GM19035 (cell line): Measurements from ENCODE around the gene TDRD9.
"Not testable (repeated sequence)": the region's sequence is repeated elsewhere in the genome, so short reads cannot be mapped to it uniquely, and the experiment has no call there.

Experiments used
- ATAC-seq: cut with Tn5 transposase; IDR thresholded peaks from one replicate; pipeline ENCODE4 v1.9.1; 2021; ENCODE audit not compliant: unreplicated experiment

TDRD9 gene

DNA sequence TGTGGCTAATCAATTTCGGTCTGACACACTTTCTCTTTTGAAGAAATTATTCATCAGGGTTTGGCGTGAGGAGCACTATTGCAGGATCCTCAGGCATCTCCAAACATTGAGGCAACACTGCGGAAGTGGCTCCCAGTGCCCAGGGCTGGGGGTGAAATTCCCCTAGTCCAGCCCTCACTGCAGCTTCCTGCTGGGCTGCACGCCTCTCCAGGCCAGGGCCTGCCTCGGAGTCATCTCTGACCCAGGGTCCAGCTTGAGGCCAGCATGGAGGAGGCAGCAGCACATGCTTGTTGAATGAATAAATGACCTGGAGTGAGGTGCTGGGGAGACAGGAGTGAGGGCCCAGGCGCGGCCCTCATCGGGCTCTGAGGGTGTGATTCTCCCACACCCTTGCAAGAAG lies 36.0 kb upstream of the TDRD9 start:
- no peak for ATAC-seq

DNA sequence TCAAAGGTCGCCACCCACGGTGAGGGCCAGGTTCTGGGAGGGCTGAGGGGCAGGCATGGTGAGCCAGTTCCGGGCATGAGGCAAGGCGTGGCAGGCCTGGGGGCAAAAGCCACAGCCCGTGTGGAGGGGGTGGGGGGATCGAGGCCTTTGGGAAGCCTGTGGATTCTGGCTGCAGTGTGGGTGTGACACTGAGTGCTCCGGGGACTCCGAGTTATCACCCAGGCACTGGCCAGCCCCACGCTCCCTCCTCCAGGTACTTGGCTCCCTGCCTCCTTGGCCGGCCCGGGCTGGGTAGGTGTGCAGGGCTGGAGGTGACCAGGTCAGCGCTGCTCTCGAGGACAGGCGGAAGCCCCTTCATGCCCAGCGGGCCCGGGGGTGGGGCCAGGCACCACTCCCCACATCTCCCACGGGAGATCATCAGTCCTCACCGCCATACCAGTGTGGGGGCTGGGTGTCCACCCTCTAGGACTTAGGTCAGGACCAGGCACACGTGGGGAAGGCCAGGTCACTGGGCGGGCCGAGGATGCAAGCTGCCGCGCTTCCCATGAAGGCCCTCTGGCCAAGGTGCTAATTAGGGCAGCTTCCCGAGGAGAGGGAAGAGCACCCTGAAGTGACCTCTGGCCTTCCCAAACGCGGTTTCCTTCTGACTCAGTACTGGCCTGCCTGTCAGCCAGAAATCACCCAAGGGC lies 34.1 kb upstream of the TDRD9 start:
- no peak for ATAC-seq

DNA sequence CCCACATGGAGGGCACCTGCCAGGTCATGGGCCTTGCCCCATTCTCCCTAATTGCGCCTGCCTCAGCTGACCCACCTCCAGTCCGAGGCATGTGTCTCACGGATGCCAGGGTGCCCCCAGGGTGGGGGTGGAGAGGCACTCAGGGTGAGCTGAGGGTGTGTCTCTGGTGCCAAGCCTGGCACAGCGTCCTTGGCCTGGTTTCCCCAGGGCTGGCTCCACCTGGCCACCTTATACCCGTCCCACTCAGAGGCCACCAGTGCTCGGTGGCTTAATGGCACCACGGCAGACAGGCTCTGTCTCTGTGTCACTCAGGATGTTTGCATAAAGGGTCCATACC lies 33.6 kb upstream of the TDRD9 start:
- ATAC-seq, result no peak

DNA sequence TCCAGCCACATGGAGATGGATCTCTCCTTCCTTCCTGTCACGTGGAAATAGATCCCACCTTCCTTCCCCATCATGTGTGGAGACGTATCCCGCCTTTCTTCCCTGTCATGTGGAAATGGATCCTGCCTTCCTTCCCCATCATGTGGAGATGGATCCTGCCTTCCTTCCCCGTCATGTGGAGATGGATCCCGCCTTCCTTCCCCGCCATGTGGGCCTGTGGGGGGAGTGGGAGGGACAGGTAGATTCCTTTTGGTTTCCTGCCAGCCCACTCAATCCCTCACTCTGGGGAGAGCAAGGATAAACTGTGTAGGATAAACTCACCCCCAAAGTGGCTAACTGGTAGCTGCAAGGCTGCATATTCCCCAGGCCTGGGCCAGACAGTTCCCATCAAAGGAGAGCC lies 31.7 kb upstream of the TDRD9 start:
- no peak for ATAC-seq

DNA sequence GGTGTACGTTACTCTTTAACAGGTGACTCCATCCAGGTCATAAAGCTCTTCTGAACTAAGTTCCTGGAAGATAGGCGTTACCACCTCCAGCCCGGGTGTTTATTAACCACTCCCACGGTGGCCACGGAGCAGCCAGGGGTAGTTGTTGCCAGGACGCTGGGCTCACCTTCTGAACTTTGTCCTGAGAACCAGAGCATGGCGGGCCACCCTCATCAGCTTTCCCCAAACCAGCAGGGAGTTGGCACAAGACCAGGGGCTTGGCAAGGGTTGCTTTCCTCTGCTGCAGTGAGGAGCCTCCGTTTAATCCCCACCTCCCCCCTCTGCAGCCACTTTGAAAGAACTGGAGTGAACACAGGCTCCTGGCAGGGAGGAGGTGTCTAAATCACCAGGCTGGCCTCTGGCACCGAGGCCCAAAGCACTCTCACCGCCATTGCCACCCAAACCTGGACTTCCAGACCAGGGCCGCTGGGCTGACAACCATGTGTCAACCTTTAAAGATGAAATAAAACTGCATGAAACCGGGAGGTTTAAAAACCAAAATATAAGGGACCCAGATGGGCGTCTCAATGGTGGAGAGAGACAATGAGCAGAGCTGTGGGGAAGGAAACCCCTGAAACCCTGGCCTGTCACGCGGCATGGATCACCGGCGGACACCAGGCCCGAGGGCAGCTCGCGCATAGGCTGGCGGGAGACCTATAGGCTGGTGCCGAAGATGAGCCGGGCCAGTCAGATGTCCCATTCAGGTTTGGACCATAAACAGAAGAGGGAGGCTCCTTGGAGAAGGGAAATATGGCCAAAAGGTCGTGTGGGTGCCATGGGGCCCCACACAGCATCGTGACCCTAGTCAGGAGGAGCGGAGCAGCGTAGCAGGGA lies 30.9 kb upstream of the TDRD9 start:
- ATAC-seq, result no peak

DNA sequence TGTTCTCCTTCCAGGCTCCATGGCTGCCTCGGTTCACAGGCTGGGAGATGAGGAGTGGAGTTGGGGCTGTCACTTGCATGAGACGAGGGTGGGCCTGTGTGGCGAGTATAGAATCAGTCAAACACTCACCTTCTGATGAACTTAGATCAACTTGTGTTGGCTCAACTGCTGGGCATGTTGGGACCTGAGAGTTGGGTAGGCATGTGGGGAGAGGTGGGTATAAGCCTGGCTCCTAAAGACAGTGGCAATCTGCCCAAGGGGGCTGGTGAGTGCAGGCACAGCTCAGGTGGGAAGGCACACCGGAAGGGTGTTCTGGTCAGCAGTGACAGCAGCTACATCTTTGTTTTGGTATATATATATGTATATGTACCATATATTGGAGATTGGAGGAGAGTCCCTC lies 30.1 kb upstream of the TDRD9 start:
- ATAC-seq, result no peak

DNA sequence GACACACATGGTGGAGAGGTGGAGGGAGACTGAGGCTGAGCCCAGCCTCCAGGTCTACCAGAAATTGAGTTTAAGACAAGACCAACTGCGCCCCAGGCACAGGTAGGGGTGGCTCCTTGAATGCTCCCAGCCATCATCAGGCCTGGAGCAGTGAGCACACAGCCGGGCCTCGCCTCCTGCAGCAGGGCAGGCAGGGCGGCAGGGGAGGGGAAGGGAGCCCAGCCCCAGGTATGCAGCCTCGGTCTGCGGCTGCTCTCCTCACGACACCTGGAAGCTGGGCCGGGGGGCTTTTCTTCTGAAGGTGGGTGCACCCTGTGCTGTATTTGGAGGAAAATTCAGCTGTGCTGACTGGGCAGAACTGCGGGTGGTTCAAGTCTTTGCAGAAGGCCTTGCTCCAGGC lies 29.5 kb upstream of the TDRD9 start:
- ATAC-seq, result no peak

DNA sequence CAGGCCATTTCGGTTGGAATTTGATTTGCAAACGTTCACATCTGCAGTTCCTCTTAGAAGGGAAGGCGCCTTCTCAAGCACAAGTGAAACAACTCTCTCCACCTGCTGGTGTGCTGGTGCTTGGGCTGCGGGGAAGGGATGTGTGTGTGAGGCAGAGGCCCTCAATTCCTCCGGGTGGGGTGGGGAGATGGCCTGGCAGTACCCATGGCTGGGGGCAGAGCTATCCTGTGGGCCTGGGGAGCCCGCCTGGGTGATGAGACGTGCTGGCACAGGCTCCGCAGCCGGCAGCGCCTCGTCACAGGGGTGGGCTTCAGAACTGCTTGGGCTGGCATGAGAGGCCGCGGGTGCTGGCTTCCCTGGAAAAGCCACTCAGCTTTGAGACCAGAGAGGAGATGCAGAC lies 28.9 kb upstream of the TDRD9 start:
- no peak for ATAC-seq

DNA sequence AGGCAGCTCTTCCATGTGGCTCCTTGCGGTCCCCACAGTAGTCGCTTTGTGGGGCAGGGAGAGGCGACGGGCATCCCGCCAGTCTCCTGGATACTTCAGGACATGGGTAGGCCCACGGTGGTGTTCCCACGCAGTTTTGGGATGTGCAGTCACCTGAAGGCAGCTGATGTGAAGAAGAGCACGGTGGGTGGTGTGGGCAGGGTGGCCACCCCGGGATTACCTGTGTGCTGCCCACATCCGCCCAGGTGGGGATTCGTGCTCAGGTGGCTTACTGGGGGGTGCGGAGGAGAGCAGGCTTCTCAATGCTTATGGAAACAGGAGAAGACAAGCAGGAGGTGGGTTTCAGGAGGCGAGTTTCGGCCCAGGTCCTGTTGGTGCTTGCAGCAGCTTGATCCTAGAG lies 28.4 kb upstream of the TDRD9 start:
- ATAC-seq, result no peak

DNA sequence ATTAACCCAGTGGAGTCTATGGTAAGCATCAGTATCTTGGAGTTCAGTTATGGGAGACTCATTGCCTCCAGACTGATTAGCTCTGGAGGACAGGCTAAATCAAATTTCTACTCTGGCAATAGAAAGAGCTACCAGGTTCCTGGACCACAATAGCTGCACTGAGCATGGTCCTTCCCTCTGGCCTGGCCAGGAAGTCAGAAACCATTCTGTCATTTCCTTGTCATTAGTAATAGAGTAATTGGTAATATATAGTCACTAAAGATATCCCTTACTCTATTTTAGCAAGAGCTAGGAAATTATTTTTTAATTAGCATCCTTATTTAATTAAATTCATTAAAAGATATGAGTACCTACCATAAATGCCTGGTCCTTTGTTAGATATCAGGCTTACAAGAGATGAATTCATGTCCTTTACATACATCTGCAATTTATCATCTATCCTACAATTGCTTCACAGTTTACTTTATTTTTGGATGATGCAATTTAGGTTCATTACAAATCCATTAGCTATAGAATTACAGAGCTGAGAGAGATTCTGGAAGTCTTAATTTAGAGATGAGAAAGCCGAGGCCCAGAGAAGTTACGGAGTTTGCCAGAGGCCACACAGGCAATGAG lies 23.7 kb upstream of the TDRD9 start:
- ATAC-seq, result no peak

DNA sequence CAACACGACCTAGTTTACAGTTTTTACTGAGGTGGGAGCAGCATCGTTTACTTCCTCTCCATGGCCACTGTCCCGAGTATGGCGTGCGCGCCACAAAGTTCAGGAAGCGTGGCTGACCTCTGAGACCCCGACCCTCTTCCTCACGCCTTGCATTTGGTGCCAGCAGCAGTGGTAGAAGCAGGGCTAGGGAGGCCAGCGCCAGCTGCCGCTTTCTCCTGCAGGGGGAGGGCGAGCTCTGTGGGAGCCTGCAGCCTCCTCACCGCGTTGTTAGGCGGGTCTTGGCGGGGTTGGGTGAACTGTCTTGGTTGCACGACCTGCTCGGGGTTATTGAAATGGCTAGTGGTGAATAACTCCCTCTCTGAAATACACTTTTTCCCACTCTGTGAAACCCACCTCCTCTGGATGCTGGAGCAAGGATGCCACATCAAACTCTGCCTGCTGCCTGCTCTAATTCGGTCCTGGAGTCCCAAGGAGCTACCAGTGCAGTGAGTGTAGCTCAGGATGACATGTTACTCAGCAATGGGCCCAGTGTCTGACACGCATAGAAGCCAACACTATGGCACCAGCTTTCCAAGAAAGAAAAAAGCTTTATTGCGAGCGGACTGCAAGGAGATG lies 22.3 kb upstream of the TDRD9 start:
- ATAC-seq, result no peak

DNA sequence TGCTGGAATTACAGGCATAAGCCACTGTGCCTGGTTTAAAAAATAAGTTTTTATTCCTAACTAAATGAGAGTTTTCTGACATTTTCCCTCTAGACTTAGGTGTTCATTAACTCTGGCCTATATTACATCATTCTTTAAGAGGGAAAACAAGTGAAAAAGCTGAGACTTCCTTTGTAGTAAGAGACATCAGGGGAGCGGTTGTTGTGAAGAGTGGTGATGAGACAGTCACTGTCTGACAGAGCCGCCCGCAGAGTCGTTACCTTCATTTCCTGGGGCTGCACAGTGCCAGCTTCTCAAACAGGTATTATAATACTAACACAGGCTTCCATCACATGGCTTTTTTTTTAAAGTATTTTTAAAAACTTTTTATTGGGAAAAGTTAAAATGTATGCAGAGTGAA lies 19.7 kb upstream of the TDRD9 start:
- ATAC-seq, result no peak

DNA sequence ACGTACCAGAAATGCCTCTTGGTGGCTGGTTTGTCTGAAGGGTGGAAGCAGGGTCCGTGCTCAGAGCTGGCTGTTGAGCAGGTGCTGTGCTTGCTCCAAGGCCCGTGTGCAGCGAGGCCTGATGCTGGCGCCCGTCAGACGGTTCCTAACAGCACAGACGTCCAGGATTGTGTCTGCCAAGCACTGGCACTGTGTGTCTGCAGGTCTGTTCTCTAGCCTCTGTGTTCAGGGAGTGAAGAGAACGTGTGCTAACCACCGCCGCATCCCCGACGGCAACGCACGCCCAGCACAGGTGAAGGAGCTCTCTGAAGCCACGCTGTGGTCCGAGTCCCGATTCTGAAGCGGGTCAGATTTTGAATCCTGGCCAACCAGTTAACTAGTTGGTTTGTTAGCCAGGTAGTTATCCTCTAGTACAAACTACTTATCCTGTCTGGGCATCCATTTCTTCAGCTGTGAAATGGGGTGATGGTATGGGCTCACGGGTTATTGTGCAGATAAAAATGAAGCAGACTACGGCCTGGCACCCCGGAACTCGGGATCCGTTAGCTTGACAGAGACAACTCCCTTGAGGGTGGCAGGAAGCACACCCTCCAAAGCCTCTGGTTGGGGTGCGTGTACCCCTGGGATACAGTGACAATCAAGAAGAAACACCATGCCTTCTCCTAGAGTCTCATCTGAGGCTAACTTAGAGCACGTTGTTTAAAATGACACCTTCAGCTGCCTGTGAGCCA lies 18.6 kb upstream of the TDRD9 start:
- ATAC-seq, result no peak

DNA sequence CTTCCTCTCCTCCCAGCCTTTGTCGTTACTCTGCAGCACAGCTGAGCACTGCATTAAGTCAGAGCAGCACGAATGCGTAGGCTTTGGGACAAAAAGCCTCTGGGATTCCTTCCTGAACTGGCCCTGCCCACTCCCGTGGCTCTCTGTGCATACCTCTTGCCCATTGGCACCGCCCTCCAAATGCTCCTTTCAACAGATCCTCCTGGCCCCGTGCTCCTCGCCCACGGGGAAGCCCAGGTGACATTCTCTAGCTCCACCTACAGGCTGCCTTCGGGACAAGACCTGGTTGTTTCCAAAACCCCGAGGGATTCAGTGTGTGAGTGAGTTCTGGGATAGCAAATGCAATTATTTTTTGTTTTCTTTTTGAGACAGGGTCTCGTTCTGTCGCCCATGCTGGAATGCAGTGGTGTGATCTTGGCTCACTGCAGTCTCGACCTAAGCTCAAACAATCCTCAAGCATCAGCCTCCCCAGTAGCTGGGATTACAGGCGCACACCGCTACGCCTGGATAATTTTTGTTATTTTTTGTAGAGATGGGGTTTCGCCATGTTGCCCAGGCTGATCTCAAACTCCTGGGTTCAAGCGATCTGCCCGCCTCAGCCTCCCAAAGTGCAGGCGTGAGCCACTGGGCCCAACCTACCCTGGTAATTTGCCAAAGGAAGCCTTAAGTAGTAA lies 17.9 kb upstream of the TDRD9 start:
- no peak for ATAC-seq

DNA sequence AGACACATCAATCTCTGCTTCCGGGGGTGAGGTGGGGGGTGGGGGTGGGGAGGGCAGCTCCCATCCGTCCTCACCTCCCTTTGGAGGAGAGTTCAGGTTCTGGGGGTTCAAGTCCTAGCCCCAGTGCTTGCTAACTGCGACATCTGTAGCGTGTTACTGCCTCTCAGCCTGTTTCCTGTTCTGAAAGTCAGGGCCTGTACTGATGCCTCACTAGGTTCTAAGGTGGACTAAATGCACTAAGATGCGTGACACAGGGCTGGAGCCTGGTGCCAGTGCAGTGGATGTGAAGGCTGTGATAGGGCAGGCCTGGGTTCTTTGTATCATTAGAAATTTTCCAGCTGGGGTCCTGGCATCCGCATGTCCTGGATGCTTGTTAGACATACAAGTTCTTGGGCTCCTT lies 17.3 kb upstream of the TDRD9 start:
- no peak for ATAC-seq

DNA sequence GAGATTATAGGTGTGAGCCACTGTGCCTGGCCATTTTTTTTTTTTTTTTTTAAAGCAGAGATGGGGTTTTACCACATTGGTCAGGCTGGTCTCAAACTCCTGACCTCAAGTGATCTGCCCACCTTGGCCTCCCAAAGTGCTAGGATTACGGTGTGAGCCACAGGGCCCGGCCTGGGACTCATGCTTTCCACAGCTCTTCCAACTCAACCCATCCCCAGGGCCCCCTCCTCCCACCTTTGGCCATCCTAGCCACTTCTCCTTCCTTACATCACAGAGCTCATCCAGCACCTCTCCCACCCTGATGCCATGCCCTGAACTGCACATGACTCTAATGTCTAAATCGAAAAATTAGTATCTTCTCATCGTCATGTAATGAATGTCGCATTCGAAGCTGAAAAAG lies 12.6 kb upstream of the TDRD9 start:
- no peak for ATAC-seq

DNA sequence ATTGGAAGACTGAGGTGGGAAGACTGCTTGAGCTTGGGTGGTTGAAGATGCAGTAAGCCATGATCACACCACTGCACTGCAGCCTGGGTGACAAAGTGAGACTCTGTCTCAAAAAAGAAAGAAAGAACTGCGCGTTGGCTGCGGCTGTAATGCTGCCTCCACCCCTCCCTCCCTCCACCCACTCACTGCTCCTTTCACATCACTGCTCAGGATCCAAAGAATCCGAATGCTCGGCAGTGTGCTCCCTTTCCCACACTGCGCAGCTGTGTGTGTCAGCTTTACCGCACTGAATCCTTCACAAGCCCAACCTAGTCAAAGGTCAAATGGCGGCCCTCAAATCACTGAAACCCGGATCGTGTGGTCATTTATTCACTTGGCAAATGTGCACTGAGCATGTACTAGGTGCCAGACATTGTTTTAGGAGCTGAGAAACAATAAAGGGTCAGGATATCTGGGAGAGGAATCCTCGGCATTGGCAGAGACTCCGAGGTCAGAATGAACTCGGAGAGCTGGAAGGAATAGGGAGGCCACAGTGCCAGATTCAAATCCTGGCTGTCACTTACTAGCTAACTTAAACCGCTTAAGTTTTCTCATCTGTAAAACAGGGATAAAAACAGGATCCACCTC lies 11.5 kb upstream of the TDRD9 start:
- ATAC-seq, result no peak

DNA sequence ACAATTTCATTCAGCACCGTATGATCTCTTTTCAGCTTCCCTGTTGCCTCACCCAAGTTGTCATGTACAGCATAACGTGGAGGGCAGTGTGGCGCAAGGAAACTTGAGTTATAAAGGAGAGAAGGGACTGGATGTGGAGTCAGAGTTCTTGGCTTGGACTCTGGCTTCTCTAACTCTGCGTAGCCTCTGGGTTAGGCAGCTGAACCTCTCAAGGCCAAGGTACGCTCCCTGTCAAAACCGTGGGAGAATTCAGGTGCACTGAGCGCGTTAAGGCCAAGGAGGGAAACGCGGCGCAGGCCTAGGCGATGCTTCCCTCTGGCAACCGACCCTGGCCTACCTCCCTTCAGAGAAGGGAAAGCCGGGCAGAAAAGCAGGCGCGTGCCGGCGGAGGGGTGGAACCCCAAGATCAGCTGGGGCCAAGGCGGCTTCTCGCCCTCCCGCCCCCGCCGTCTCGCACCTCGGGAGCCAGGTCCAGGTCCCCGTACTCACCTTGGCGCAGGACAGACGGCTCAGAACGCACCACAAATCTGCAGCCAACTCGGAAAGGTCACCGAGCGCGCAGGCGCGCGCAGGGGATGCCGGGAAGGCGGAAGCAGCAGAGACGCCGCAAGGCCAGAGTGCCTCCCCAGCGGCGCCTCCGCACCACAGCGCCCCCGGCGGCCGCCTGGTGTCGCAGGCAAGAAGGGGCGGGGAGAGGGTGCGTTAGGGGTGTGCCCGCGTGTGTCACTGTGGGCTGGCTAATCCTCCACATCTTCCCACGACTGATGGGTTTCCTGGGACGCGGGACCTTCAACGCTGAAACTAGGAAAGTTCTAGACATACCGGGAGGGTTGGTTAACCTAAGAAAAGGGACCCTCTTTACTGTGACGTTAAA lies 7.0 kb upstream of the TDRD9 start:
- ATAC-seq, result peak; percentile 85

DNA sequence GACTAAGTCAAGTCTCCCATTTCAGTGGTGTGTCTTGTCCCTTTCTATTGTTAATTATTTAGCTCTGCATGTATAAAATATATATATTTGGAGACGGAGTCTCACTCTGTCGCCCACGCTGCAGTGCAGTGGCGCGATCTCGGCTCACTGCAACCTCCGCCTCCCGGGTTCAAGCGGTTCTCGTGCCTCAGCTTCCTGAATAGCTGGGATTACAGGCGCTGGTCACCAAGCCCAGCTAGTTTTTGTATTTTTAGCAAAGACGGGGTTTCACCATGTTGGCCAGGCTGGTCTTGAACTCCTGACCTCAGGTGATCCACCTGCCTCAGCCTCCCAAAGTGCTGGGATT lies 6.4 kb upstream of the TDRD9 start:
- not testable (repeated sequence) for ATAC-seq
